ENCODE measurements around the gene RIBC1. TPM values are rescaled to one million over a fixed set of nuclear protein-coding genes. Genes with fewer than 3 reads are reported as not detected.

The RIBC1 gene
- total RNA-seq, 1 experiment from 2014 or later = 0.88 TPM

GRCh38 chrX:53379008-53379710 is 43.5 kb upstream of the RIBC1 start:
- Histone ChIP-seq H3K9me3 (no peaks in the 10 kb centered on the region), H3K4me3 (ENCODE audit: low read depth, low read length) (no peak overlapping the region), H3K36me3 (ENCODE audit: control insufficient read depth, insufficient read depth, low read length) (no peaks in the 10 kb centered on the region; the same call in 1 of the 2 replicates), H3K27me3 (replicated peaks; ENCODE audit: control insufficient read depth, insufficient read depth, low read length) (no peaks in the 10 kb centered on the region), H3K4me1 (no peaks in the 10 kb centered on the region)
- H3K36me3 Mint-ChIP-seq (ENCODE audit: insufficient read depth, unreplicated experiment) = peaks cover 25% of the 10 kb centered on the region
- ChIA-PET POLR2A (no interaction called here), CTCF (no interaction called here)
- TF ChIP-seq CTCF (IDR thresholded peaks at IDR 0.05; ENCODE audit: insufficient read depth in 1 of 2, low read depth in 1 of 2, low read length in 1 of 2, severe bottlenecking in 1 of 2, unreplicated experiment in 1 of 2) = no peak
- H3K27me3 Mint-ChIP-seq (ENCODE audit: insufficient read depth, unreplicated experiment) = no peaks in the 10 kb centered on the region
- intact Hi-C loops (cut with micrococcal nuclease; ENCODE audit: unreplicated experiment) = no loop called here
- H3K9me3 Mint-ChIP-seq (ENCODE audit: unreplicated experiment) = no peaks in the 10 kb centered on the region
- no peak overlapping the region for H3K27ac Mint-ChIP-seq (ENCODE audit: unreplicated experiment)
- H3K4me1 Mint-ChIP-seq (ENCODE audit: low read depth, unreplicated experiment) = peaks cover 11% of the 10 kb centered on the region
- H3K4me3 Mint-ChIP-seq (ENCODE audit: unreplicated experiment) = no peak overlapping the region
- DNase-seq = no peak
- BruUV-seq (replicated peaks) = no TSS peak

GRCh38 chrX:53379747-53380146 is 42.9 kb upstream of the RIBC1 start:
- POLR2A ChIA-PET = no interaction called here
- CTCF ChIA-PET = no interaction called here
- no peaks in the 10 kb centered on the region; the same call in 1 of the 2 replicates for H3K36me3 ChIP-seq (ENCODE audit: control insufficient read depth, insufficient read depth, low read length)
- no peak overlapping the region for H3K27ac Mint-ChIP-seq (ENCODE audit: unreplicated experiment)
- intact Hi-C loops (cut with micrococcal nuclease; ENCODE audit: unreplicated experiment) = no loop called here
- H3K36me3 Mint-ChIP-seq (ENCODE audit: insufficient read depth, unreplicated experiment) = peaks cover 31% of the 10 kb centered on the region
- H3K4me1 ChIP-seq = no peaks in the 10 kb centered on the region
- no peaks in the 10 kb centered on the region for H3K27me3 ChIP-seq (replicated peaks; ENCODE audit: control insufficient read depth, insufficient read depth, low read length)
- no peak overlapping the region for H3K4me3 ChIP-seq (ENCODE audit: low read depth, low read length)
- DNase-seq = no peak
- no peaks in the 10 kb centered on the region for H3K9me3 Mint-ChIP-seq (ENCODE audit: unreplicated experiment)
- H3K4me3 Mint-ChIP-seq (ENCODE audit: unreplicated experiment) = no peak overlapping the region
- H3K27me3 Mint-ChIP-seq (ENCODE audit: insufficient read depth, unreplicated experiment) = no peaks in the 10 kb centered on the region
- BruUV-seq (replicated peaks) = no TSS peak
- H3K9me3 ChIP-seq = no peaks in the 10 kb centered on the region
- no peak for TF ChIP-seq CTCF (IDR thresholded peaks at IDR 0.05; ENCODE audit: insufficient read depth in 1 of 2, low read depth in 1 of 2, low read length in 1 of 2, severe bottlenecking in 1 of 2, unreplicated experiment in 1 of 2)
- peaks cover 12% of the 10 kb centered on the region for H3K4me1 Mint-ChIP-seq (ENCODE audit: low read depth, unreplicated experiment)

GRCh38 chrX:53383376-53384076 is 39.1 kb upstream of the RIBC1 start:
- Histone ChIP-seq H3K4me1 (no peaks in the 10 kb centered on the region), H3K27me3 (replicated peaks; ENCODE audit: control insufficient read depth, insufficient read depth, low read length) (no peaks in the 10 kb centered on the region), H3K4me3 (ENCODE audit: low read depth, low read length) (no peak overlapping the region), H3K9me3 (no peaks in the 10 kb centered on the region), H3K36me3 (ENCODE audit: control insufficient read depth, insufficient read depth, low read length) (no peaks in the 10 kb centered on the region; the same call in 1 of the 2 replicates)
- Mint-ChIP-seq H3K36me3 (ENCODE audit: insufficient read depth, unreplicated experiment) (peaks cover 45% of the 10 kb centered on the region), H3K4me1 (ENCODE audit: low read depth, unreplicated experiment) (peaks cover 6% of the 10 kb centered on the region), H3K9me3 (ENCODE audit: unreplicated experiment) (no peaks in the 10 kb centered on the region), H3K4me3 (ENCODE audit: unreplicated experiment) (peak overlapping the region; percentile 24), H3K27me3 (ENCODE audit: insufficient read depth, unreplicated experiment) (no peaks in the 10 kb centered on the region), H3K27ac (ENCODE audit: unreplicated experiment) (peak overlapping the region; percentile 53)
- no peak for DNase-seq
- no TSS peak for BruUV-seq (replicated peaks)
- POLR2A ChIA-PET = no interaction called here
- intact Hi-C loops (cut with micrococcal nuclease; ENCODE audit: unreplicated experiment) = loop anchor here (1.0 kb wide), 1 partner anchor 51 kb away; the partner anchor contains the start of gene HSD17B10
- CTCF ChIA-PET = interaction anchor here (1.4 to 2.0 kb wide), 2 partner anchors 53 to 70 kb away, joined by 4 to 6 read pairs; no protein-coding TSS in a partner anchor
- TF ChIP-seq CTCF (IDR thresholded peaks at IDR 0.05; ENCODE audit: insufficient read depth in 1 of 2, low read depth in 1 of 2, low read length in 1 of 2, severe bottlenecking in 1 of 2, unreplicated experiment in 1 of 2) = no peak
